Cardiac muscle cell (in vitro differentiated cells and primary cell): ENCODE measurements around the gene RALB. TPM values are rescaled to one million over a fixed set of nuclear protein-coding genes. Genes with fewer than 3 reads are reported as not detected.

Experiments
- DNase-seq, 2 donors: peaks; one replicate each; pipeline versions ENCODE4 v3.0.0 to v3.0.0-alpha.2; 2010 to 2017; ENCODE audit warnings: low read depth in 1 of 2, low spot score in 1 of 2
- H3K27ac ChIP-seq: fragments of 200-600 bp; sonication (generic); 2 replicates; pipeline ENCODE4 v1.5.1; 2016
- H3K27me3 ChIP-seq: fragments of 200-600 bp; sonication (generic); 2 replicates; pipeline ENCODE4 v1.6.0; 2016; ENCODE audit warnings: control low read depth
- H3K36me3 ChIP-seq: fragments of 200-600 bp; sonication (generic); 2 replicates; pipeline ENCODE4 v1.5.1; 2016; ENCODE audit warnings: control low read depth
- H3K4me1 ChIP-seq: fragments of 200-600 bp; sonication (generic); 2 replicates; pipeline ENCODE4 v1.8.1; 2017; ENCODE audit warnings: low read depth, mild to moderate bottlenecking, mixed run types
- H3K4me3 ChIP-seq: fragments of 200-600 bp; sonication (generic); 2 replicates; pipeline ENCODE4 v1.5.1; 2016; ENCODE audit warnings: mild to moderate bottlenecking
- H3K9me3 ChIP-seq: fragments of 200-600 bp; sonication (generic); 2 replicates; pipeline ENCODE4 v1.5.1; 2017; ENCODE audit warnings: low read depth, mild to moderate bottlenecking, control low read depth
- CTCF ChIP-seq: IDR thresholded peaks from 2 replicates; pipeline ENCODE4 v1.5.1; 2012; ENCODE audit warnings: low read depth, mild to moderate bottlenecking, low read length
- polyA plus RNA-seq: library from polyadenylated mRNA; unstranded; fragments of >200 nt; fragmentation: Nextera tagmentation; extraction: Ambion mirVana; gene quantifications from 2 replicates; pipeline ENCODE4 v1.2.1, GENCODE V29; 2016
- total RNA-seq: library from RNA; depleted of rRNA; stranded (reverse); fragments of >200 nt; gene quantifications from 2 replicates; pipeline ENCODE4 v1.2.3, GENCODE V29; 2016

Gene RALB
- total and polyA plus RNA-seq, 2 experiments from 2014 or later, result 26.5 to 50.8 TPM

GRCh38 chr2:120331903-120332302 is 79.3 kb downstream of the RALB start:
- Histone ChIP-seq H3K27me3 (peaks cover 20% of the 10 kb centered on the region), H3K27ac (no peak overlapping the region), H3K4me3 (no peak overlapping the region), H3K36me3 (no peaks in the 10 kb centered on the region), H3K9me3 (no peaks in the 10 kb centered on the region), H3K4me1 (no peaks in the 10 kb centered on the region)
- TF ChIP-seq CTCF, result no peak
- no peak for DNase-seq

GRCh38 chr2:120332384-120332783 is 79.7 kb downstream of the RALB start:
- Histone ChIP-seq H3K4me3 (no peak overlapping the region), H3K27ac (no peak overlapping the region), H3K36me3 (no peaks in the 10 kb centered on the region), H3K4me1 (no peaks in the 10 kb centered on the region), H3K27me3 (peaks cover 17% of the 10 kb centered on the region), H3K9me3 (no peaks in the 10 kb centered on the region)
- TF ChIP-seq CTCF, result no peak
- no peak for DNase-seq

- H3K27me3 ChIP-seq, result peaks cover 20% of the 10 kb centered on the region
These were observed 81.4 kb downstream of the RALB start for GRCh38 chr2:120334068-120334467.

GRCh38 chr2:120336749-120337148 is 84.1 kb downstream of the RALB start:
- TF ChIP-seq CTCF, result no peak
- H3K9me3 ChIP-seq, result no peaks in the 10 kb centered on the region
- no peaks in the 10 kb centered on the region for H3K4me1 ChIP-seq
- H3K4me3 ChIP-seq, result no peak overlapping the region
- DNase-seq, result no peak
- H3K27me3 ChIP-seq, result peaks cover 29% of the 10 kb centered on the region
- H3K27ac ChIP-seq, result no peak overlapping the region
- no peaks in the 10 kb centered on the region for H3K36me3 ChIP-seq

More at GRCh38 chr2:120334068-120334467, 81.4 kb downstream of the RALB start:
- DNase-seq, result no peak
- Histone ChIP-seq H3K9me3 (no peaks in the 10 kb centered on the region), H3K4me3 (no peak overlapping the region), H3K4me1 (no peaks in the 10 kb centered on the region), H3K36me3 (no peaks in the 10 kb centered on the region), H3K27ac (no peak overlapping the region)
- no peak for TF ChIP-seq CTCF

GRCh38 chr2:120338015-120338414 is 85.4 kb downstream of the RALB start:
- H3K36me3 ChIP-seq, result no peaks in the 10 kb centered on the region
- no peak overlapping the region for H3K27ac ChIP-seq
- peaks cover 42% of the 10 kb centered on the region for H3K27me3 ChIP-seq
- TF ChIP-seq CTCF, result no peak
- DNase-seq, result no peak
- no peaks in the 10 kb centered on the region for H3K4me1 ChIP-seq
- no peaks in the 10 kb centered on the region for H3K9me3 ChIP-seq
- no peak overlapping the region for H3K4me3 ChIP-seq

- H3K4me3 ChIP-seq, result no peak overlapping the region
- no peak overlapping the region for H3K27ac ChIP-seq
- no peaks in the 10 kb centered on the region for H3K36me3 ChIP-seq
- peaks cover 4% of the 10 kb centered on the region for H3K4me1 ChIP-seq
- H3K9me3 ChIP-seq, result no peaks in the 10 kb centered on the region
- peaks cover 72% of the 10 kb centered on the region for H3K27me3 ChIP-seq
- DNase-seq, result no peak
- TF ChIP-seq CTCF, result no peak
These were observed 89.3 kb downstream of the RALB start for GRCh38 chr2:120341977-120342376.
